ENCODE measurements around the gene ZDHHC7.

Gene ZDHHC7

DNA sequence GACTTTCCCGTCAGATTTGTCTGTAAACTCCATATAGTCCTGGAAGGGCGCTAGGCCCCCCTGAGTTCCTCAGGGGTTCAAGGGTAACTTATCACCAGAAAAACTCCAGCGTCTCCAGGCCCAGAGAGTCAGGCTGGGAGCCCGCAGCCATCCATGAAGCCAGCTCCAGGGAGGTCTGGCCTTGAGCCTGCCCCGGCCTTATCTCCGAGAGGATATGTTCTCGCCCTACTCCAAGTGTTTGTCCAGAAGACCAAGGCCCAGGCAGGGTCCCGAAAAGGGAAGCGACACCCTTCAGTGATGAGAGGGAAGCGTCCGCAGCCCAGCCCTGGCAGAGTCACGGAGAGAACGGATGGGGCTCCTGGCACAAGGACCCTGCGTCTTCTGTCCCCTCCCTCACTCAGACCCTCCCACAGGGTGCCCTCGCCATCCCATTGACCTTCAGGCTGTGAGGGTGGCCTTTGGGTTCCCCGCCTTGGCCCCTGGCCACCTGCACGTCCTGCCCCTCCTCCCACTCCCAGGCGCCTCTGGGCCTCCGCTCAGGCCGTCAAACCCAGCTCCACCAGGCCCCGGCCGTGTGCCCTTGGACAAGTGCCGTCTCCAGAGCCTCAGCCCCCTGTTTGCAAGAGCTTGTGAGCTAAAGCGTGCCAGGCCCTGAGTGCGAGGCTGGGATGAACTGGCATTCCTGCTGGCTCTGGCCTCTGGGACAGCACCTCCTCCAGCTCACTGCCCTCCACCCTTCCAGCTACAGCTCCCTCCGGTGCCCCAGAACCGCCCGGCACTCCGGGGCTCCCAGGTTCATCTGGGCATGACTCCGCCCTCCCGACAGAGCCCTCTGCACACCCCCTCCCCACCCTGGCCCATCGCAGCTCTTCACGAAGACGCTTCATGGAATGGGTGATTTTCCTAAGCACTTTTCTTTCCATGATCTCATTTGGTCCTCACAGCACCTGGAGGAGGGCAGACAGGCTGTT lies 83.4 kb downstream of the ZDHHC7 start:
- no peak overlapping the region for H3K27ac ChIP-seq
- no peak for TF ChIP-seq ZFX (IDR thresholded peaks at IDR 0.05; ENCODE audit: borderline replicate concordance)
- TF ChIP-seq, protein P1, sequence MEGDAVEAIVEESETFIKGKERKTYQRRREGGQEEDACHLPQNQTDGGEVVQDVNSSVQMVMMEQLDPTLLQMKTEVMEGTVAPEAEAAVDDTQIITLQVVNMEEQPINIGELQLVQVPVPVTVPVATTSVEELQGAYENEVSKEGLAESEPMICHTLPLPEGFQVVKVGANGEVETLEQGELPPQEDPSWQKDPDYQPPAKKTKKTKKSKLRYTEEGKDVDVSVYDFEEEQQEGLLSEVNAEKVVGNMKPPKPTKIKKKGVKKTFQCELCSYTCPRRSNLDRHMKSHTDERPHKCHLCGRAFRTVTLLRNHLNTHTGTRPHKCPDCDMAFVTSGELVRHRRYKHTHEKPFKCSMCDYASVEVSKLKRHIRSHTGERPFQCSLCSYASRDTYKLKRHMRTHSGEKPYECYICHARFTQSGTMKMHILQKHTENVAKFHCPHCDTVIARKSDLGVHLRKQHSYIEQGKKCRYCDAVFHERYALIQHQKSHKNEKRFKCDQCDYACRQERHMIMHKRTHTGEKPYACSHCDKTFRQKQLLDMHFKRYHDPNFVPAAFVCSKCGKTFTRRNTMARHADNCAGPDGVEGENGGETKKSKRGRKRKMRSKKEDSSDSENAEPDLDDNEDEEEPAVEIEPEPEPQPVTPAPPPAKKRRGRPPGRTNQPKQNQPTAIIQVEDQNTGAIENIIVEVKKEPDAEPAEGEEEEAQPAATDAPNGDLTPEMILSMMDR (IDR thresholded peaks at IDR 0.05) = no peak

GRCh38 chr16:84926462-84926861 lies 84.9 kb downstream of the ZDHHC7 start:
- no peak overlapping the region for H3K27ac ChIP-seq
- no peak for TF ChIP-seq ZFX (IDR thresholded peaks at IDR 0.05; ENCODE audit: borderline replicate concordance)
- TF ChIP-seq, protein P1 (IDR thresholded peaks at IDR 0.05) = no peak

DNA sequence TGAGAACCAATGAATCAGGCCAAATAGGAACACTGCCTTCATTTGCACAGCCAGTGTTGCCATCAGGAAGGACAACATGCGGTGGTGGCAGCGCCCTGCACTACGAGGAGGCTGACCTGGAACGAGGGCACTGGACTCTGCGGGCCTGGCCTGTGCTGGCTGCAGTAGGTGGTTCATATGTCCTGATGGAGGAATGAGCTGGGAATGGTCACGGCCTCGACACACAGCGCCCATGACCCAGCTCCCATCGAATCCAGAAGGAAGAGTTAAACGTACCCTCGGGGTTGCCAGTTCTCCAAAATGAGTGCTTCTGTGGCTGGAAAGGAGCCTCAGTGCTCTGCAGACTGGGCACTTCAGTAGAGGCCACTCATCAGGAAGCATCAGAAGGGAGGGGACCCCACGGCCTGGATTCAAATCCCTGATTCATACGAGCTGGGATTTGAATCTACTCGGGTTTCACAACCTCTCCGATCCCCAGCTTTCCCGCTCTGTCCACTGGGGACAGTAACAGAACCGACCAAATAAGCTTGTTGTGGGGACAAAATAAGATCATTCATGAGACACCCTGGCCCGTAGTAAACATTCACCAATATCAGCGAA lies 85.5 kb downstream of the ZDHHC7 start:
- no peak overlapping the region for H3K27ac ChIP-seq

GRCh38 chr16:84925092-84925772 lies 86.1 kb downstream of the ZDHHC7 start:
- no peak for TF ChIP-seq ZFX (IDR thresholded peaks at IDR 0.05; ENCODE audit: borderline replicate concordance)
- TF ChIP-seq, protein P1 (IDR thresholded peaks at IDR 0.05) = peak; percentile 93
- H3K27ac ChIP-seq = no peak overlapping the region

More for the DNA sequence above, 85.5 kb downstream of the ZDHHC7 start:
- TF ChIP-seq ZFX (IDR thresholded peaks at IDR 0.05; ENCODE audit: borderline replicate concordance) = no peak
- TF ChIP-seq, protein P1 (IDR thresholded peaks at IDR 0.05) = no peak

DNA sequence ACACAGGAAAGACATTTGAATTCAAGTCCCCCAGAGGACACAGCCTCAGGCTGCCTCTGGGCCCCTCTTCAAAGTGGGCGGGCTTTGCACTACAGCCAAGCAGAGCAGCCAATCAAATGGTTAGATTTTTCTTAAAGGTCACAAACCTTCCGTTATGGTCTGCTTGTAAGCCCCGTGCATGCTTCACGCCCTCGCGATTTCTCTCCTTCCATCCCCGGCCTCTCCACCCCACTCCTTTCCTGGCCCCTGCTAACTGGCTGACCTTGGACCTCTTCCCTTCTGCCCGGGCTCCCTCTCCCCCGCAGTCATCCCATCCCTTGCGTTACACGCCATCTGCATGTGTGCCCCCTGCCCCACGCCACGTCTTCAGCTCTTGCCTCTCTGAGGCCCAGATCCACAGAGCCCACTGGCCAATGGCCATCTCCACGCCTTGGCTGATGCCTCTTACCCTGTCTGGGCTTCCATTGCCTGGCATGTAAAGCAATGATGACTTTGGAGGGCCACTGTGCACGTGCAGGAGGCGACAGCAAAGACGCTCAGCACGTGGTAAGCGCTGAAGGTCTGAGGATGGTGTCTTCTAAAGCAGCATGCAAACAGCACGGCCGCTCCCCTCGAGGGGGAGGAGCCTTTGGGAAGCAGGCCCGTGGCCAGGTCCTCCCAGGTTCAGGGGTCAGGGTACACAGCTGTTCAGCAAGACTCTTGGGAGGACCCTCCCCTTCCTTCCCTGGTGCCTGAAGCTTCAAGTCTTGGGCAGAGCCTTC lies 86.8 kb downstream of the ZDHHC7 start:
- TF ChIP-seq, protein P1 (IDR thresholded peaks at IDR 0.05) = no peak
- no peak for TF ChIP-seq ZFX (IDR thresholded peaks at IDR 0.05; ENCODE audit: borderline replicate concordance)

More for the DNA sequence above, 86.8 kb downstream of the ZDHHC7 start:
- H3K27ac ChIP-seq = no peak overlapping the region
